Nephron (organoid): Measurements from ENCODE around the gene SERPINI1.

ENCODE experiments used
- H3K27ac Mint-ChIP-seq, 3 experiments: 2 replicates each; pipeline ENCODE4 v1.8.0; 2020; ENCODE audit warnings: mixed read lengths in 3 of 3, mild to moderate bottlenecking in 2 of 3, moderate library complexity in 1 of 3
- H3K27me3 Mint-ChIP-seq: 2 replicates; pipeline ENCODE4 v1.8.0; 2021; ENCODE audit warnings: low read depth, mild to moderate bottlenecking, moderate library complexity, mixed read lengths
- H3K36me3 Mint-ChIP-seq: 2 replicates; pipeline ENCODE4 v1.8.0; 2020; ENCODE audit warnings: low read depth, mixed read lengths
- H3K4me1 Mint-ChIP-seq: 2 replicates; pipeline ENCODE4 v1.8.0; 2020; ENCODE audit warnings: mixed read lengths
- H3K4me3 Mint-ChIP-seq, 3 experiments: 2 replicates each; pipeline ENCODE4 v1.8.0; 2020; ENCODE audit warnings: mild to moderate bottlenecking in 3 of 3, mixed read lengths in 3 of 3, moderate library complexity in 2 of 3
- H3K9me3 Mint-ChIP-seq: 2 replicates; pipeline ENCODE4 v1.8.0; 2020; ENCODE audit warnings: mixed read lengths
- TF ChIP-seq, protein P1 (sequence below), 3 experiments: fragments of 200-600 bp; sonication (generic); IDR thresholded peaks; one replicate each; pipeline ENCODE4 v1.5.0; 2021; ENCODE audit warnings: antibody characterized with exemption in 3 of 3; ENCODE audit not compliant: unreplicated experiment in 3 of 3

Gene SERPINI1, protein sequence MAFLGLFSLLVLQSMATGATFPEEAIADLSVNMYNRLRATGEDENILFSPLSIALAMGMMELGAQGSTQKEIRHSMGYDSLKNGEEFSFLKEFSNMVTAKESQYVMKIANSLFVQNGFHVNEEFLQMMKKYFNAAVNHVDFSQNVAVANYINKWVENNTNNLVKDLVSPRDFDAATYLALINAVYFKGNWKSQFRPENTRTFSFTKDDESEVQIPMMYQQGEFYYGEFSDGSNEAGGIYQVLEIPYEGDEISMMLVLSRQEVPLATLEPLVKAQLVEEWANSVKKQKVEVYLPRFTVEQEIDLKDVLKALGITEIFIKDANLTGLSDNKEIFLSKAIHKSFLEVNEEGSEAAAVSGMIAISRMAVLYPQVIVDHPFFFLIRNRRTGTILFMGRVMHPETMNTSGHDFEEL

DNA sequence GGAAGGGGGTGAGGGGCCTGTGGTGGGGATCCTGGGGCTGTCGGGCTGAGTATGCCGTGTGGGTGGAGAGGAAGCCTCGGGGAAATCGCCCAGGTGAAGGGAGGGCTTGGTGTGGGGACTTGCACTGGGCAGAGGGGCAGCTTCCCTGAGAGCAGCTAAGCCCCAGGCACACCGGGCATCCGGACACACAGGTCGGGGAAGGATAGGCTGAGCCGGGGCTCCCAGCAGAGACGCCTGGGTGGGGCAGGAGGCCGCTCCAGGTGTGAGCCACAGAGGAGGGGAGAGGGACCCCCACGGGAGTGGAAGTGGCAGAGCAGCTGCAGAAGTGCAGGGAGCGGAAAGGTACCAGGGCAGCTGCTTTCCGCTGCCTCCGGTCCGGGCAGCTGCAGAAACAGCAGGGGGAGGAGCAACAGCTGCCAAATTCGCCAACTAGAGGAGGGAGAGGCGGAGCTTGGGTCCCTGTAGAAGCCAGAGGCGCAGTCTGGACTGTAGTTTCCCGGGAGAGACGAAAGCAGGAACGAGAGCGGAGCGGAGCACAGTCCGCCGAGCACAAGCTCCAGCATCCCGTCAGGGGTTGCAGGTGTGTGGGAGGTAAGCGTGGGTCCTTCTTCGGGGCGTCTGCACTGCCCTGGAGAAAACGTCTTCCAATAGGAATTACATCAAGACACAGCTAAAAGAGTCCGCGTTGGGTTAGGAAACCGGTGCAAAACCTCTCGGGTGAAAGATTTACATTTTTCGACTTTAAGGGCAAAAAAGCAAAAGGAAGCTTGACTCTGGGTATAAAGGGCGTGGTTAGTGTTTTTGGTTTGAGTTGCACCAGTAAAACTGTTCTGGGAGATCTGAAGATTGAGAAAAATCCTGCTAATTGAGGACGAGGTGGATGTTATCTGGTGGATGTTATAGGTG, at the start of gene SERPINI1:
Gene SERPINI1, plus strand, starts transcription at position 489 of the 906 bp plus-strand sequence. CDS start 53,408 bp downstream, outside the sequence.
- peaks cover 16% of the 10 kb centered on the region for H3K27me3 Mint-ChIP-seq
- H3K4me1 Mint-ChIP-seq: peaks cover 26% of the 10 kb centered on the region
- H3K4me3 Mint-ChIP-seq: no peak within 1 kb of the TSS
- no peaks in the 10 kb centered on the region for H3K9me3 Mint-ChIP-seq
- no peak within 1 kb of the TSS for H3K27ac Mint-ChIP-seq
- H3K36me3 Mint-ChIP-seq: no peaks in the 10 kb centered on the region
- TF ChIP-seq, protein P1, sequence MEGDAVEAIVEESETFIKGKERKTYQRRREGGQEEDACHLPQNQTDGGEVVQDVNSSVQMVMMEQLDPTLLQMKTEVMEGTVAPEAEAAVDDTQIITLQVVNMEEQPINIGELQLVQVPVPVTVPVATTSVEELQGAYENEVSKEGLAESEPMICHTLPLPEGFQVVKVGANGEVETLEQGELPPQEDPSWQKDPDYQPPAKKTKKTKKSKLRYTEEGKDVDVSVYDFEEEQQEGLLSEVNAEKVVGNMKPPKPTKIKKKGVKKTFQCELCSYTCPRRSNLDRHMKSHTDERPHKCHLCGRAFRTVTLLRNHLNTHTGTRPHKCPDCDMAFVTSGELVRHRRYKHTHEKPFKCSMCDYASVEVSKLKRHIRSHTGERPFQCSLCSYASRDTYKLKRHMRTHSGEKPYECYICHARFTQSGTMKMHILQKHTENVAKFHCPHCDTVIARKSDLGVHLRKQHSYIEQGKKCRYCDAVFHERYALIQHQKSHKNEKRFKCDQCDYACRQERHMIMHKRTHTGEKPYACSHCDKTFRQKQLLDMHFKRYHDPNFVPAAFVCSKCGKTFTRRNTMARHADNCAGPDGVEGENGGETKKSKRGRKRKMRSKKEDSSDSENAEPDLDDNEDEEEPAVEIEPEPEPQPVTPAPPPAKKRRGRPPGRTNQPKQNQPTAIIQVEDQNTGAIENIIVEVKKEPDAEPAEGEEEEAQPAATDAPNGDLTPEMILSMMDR (IDR thresholded peaks at IDR 0.05; ENCODE audit: unreplicated experiment in 3 of 3): no peak

DNA sequence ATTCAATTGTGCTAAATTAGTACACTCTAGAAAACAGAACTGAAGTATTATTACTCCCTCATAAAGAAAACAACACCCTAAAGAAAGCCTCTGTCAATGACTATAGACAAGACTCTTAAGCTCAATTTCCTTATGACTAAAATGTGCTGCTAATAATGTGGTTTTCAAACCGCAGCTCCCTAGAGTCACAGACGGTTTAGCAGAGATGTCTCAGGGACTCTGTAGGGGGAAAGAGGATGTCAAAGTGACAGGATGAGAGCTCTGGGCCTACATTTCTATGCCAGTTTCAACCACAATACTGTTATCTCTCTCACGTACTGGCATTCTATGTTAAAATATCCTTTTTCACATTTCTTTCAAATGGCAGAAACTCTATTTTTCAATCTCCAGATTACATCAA, 44.2 kb upstream of the SERPINI1 start:
- TF ChIP-seq, protein P1 (IDR thresholded peaks at IDR 0.05; ENCODE audit: unreplicated experiment in 3 of 3): no peak
- no peaks in the 10 kb centered on the region for H3K9me3 Mint-ChIP-seq
- peaks cover 22% of the 10 kb centered on the region for H3K36me3 Mint-ChIP-seq
- H3K4me1 Mint-ChIP-seq: no peaks in the 10 kb centered on the region
- no peak overlapping the region for H3K4me3 Mint-ChIP-seq
- H3K27me3 Mint-ChIP-seq: no peaks in the 10 kb centered on the region
- no peak overlapping the region for H3K27ac Mint-ChIP-seq

DNA sequence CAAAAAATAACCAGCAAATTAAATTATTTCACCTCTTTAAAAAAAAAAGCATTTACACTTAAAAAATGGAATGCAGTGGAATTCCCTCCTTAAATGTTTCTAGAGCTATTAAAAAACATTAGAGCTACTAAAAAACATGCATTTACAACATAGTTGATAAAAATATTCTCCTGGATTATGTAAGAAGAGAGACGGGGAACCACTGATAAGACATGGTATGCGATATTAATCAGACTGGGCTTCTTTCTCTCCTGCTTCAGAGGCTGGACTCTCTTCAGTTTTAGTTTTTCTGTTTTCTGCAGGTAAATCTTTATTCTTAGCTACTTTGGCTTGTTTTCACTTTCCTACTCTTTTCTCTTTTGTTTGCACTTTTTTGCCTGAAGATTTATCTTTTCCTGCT, 41.4 kb upstream of the SERPINI1 start:
- Mint-ChIP-seq H3K4me1 (no peaks in the 10 kb centered on the region), H3K36me3 (peaks cover 27% of the 10 kb centered on the region), H3K27ac (no peak overlapping the region), H3K4me3 (no peak overlapping the region), H3K9me3 (no peaks in the 10 kb centered on the region), H3K27me3 (no peaks in the 10 kb centered on the region)
- TF ChIP-seq, protein P1 (IDR thresholded peaks at IDR 0.05; ENCODE audit: unreplicated experiment in 3 of 3): no peak

DNA sequence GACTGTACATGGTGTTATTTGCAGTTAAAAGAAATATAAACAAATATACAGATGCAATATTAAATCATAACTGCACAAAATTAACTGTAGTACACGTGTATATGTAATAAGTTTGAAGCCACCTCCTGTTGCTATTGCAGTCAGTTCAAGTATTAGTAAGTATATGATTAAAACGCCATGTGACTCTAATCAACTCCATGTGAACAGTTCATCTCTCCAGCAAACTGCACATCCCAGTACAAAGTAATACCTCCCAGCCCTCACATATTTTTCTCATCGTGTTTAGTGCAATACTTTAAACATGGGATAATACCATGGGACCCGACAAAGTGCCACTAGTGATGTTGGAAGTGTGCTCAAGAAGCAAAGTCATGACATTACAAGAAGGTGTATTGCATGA, 35.5 kb upstream of the SERPINI1 start:
- no peak overlapping the region for H3K27ac Mint-ChIP-seq

DNA sequence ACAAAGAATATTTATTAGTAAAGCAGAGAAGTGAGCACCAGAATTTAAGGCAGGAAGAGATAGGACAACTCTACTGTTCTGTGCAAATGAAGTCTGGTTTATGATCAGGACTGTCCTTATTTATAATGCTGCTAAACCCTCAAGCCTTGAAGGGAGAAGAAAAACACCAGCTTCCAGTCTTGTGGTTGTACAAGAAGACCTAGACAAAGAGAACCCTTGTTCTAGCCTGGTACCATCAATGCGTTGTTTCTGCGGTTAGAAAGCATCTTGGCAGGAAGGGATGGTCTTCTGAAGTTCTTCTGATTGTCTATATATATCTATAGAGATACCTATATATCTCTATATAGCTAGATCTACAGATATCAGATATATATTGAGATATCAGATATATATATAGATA, 34.6 kb upstream of the SERPINI1 start:
- H3K4me3 Mint-ChIP-seq: no peak overlapping the region
- peaks cover 37% of the 10 kb centered on the region for H3K36me3 Mint-ChIP-seq
- H3K9me3 Mint-ChIP-seq: no peaks in the 10 kb centered on the region
- TF ChIP-seq, protein P1 (IDR thresholded peaks at IDR 0.05; ENCODE audit: unreplicated experiment in 3 of 3): no peak
- H3K27me3 Mint-ChIP-seq: no peaks in the 10 kb centered on the region
- H3K27ac Mint-ChIP-seq: no peak overlapping the region
- H3K4me1 Mint-ChIP-seq: peaks cover 8% of the 10 kb centered on the region

More for the DNA sequence above, 35.5 kb upstream of the SERPINI1 start:
- TF ChIP-seq, protein P1 (IDR thresholded peaks at IDR 0.05; ENCODE audit: unreplicated experiment in 3 of 3): no peak
- no peaks in the 10 kb centered on the region for H3K4me1 Mint-ChIP-seq
- H3K27me3 Mint-ChIP-seq: no peaks in the 10 kb centered on the region
- peaks cover 41% of the 10 kb centered on the region for H3K36me3 Mint-ChIP-seq
- no peaks in the 10 kb centered on the region for H3K9me3 Mint-ChIP-seq
- no peak overlapping the region for H3K4me3 Mint-ChIP-seq
